NB4 (cell line): Measurements from ENCODE around the gene SLC29A4.
"Not testable (repeated sequence)": the region's sequence is repeated elsewhere in the genome, so short reads cannot be mapped to it uniquely, and the experiment has no call there.

ENCODE experiments used
- CTCF ChIP-seq: IDR thresholded peaks from one replicate; pipeline ENCODE4 v1.5.1; 2012; ENCODE audit warnings: low read depth, low read length
- MAX ChIP-seq: IDR thresholded peaks from 2 replicates; pipeline ENCODE4 v1.6.1; 2011; ENCODE audit warnings: low read depth, low read length
- MYC ChIP-seq: IDR thresholded peaks from 2 replicates; pipeline ENCODE4 v1.6.1; 2011; ENCODE audit warnings: low read depth, low read length
- POLR2A ChIP-seq: IDR thresholded peaks from 2 replicates; pipeline ENCODE4 v1.6.1; 2011; ENCODE audit warnings: mild to moderate bottlenecking; ENCODE audit not compliant: insufficient read length; ENCODE audit errors: extremely low read depth

- TF ChIP-seq POLR2A, CTCF, MAX, MYC: not testable (repeated sequence)
Measured at GRCh38 chr7:5281598-5282500, 894 bp upstream of the SLC29A4 start.
